H9 (cell line): ENCODE data around the gene WFIKKN1. TPM values are rescaled to one million over a fixed set of nuclear protein-coding genes. Genes with fewer than 3 reads are reported as not detected.

Source experiments
- DNase-seq: peaks from one replicate; pipeline ENCODE4 v3.0.0-alpha.2; 2017
- H2AFZ ChIP-seq: one replicate; pipeline ENCODE4 v1.6.1; 2013; ENCODE audit warnings: mild to moderate bottlenecking, low read length, control low read depth, moderate library complexity
- H2AK5ac ChIP-seq: 2 replicates; pipeline ENCODE4 v1.6.1; 2013; ENCODE audit warnings: low read length, control low read depth, mixed read lengths; ENCODE audit not compliant: insufficient read length
- H2BK120ac ChIP-seq: one replicate; pipeline ENCODE4 v1.6.1; 2013; ENCODE audit warnings: low read depth, mild to moderate bottlenecking, low read length, control low read depth, inconsistent platforms; ENCODE audit not compliant: poor library complexity, severe bottlenecking
- H2BK12ac ChIP-seq: 2 replicates; pipeline ENCODE4 v1.6.1; 2013; ENCODE audit warnings: low read length, control low read depth, mixed read lengths, low read depth; ENCODE audit not compliant: insufficient read length
- H2BK15ac ChIP-seq: 2 replicates; pipeline ENCODE4 v1.6.1; 2013; ENCODE audit warnings: low read depth, low read length, control low read depth
- H2BK20ac ChIP-seq: one replicate; pipeline ENCODE4 v1.6.1; 2013; ENCODE audit warnings: low read depth, mild to moderate bottlenecking, low read length, control low read depth, inconsistent platforms; ENCODE audit not compliant: poor library complexity, severe bottlenecking
- H2BK5ac ChIP-seq: 2 replicates; pipeline ENCODE4 v1.6.1; 2013; ENCODE audit warnings: low read length, control low read depth, mixed read lengths; ENCODE audit not compliant: insufficient read length
- H3K14ac ChIP-seq: 2 replicates; pipeline ENCODE4 v1.6.1; 2013; ENCODE audit warnings: low read length, control low read depth; ENCODE audit not compliant: insufficient read depth
- H3K18ac ChIP-seq: 2 replicates; pipeline ENCODE4 v1.6.1; 2013; ENCODE audit warnings: low read depth, mild to moderate bottlenecking, mixed read lengths, low read length, control low read depth; ENCODE audit not compliant: insufficient read length
- H3K23ac ChIP-seq: 2 replicates; pipeline ENCODE4 v1.6.1; 2013; ENCODE audit warnings: low read length, control low read depth, mixed read lengths, low read depth; ENCODE audit not compliant: insufficient read length
- H3K23me2 ChIP-seq: 2 replicates; pipeline ENCODE4 v1.6.1; 2013; ENCODE audit warnings: low read depth, mild to moderate bottlenecking, mixed read lengths, low read length, control low read depth; ENCODE audit not compliant: insufficient read length, poor library complexity, severe bottlenecking
- H3K27ac ChIP-seq: 2 replicates; pipeline ENCODE4 v1.5.1; 2013; ENCODE audit warnings: low read length, control low read depth, mixed read lengths, low read depth; ENCODE audit not compliant: insufficient read length
- H3K27me3 ChIP-seq: 2 replicates; pipeline ENCODE4 v1.6.1; 2013; ENCODE audit warnings: low read length, control low read depth, inconsistent platforms; ENCODE audit not compliant: insufficient read depth
- H3K4ac ChIP-seq: 2 replicates; pipeline ENCODE4 v1.6.1; 2013; ENCODE audit warnings: low read depth, mild to moderate bottlenecking, control low read depth, inconsistent platforms, low read length, moderate library complexity
- H3K4me1 ChIP-seq: 2 replicates; pipeline ENCODE4 v1.6.1; 2013; ENCODE audit warnings: low read length, control low read depth, inconsistent platforms; ENCODE audit not compliant: insufficient read depth
- H3K4me2 ChIP-seq: 2 replicates; pipeline ENCODE4 v1.6.1; 2013; ENCODE audit warnings: low read length, control low read depth, mixed read lengths; ENCODE audit not compliant: insufficient read length, insufficient read depth
- H3K56ac ChIP-seq: 2 replicates; pipeline ENCODE4 v1.6.1; 2013; ENCODE audit warnings: low read depth, mild to moderate bottlenecking, mixed read lengths, low read length, control low read depth; ENCODE audit not compliant: insufficient read length
- H3K79me1 ChIP-seq: 2 replicates; pipeline ENCODE4 v1.6.1; 2013; ENCODE audit warnings: low read depth, mild to moderate bottlenecking, moderate library complexity, low read length, control low read depth, inconsistent platforms; ENCODE audit not compliant: insufficient read depth, poor library complexity, severe bottlenecking
- H3K79me2 ChIP-seq: 2 replicates; pipeline ENCODE4 v1.6.1; 2013; ENCODE audit warnings: low read length, control low read depth, inconsistent platforms; ENCODE audit not compliant: insufficient read depth
- H3K9ac ChIP-seq: 2 replicates; pipeline ENCODE4 v1.6.1; 2013; ENCODE audit warnings: low read length, control low read depth, mixed read lengths; ENCODE audit not compliant: insufficient read length; ENCODE audit errors: extremely low read depth
- H3K9me3 ChIP-seq: one replicate; pipeline ENCODE4 v1.6.1; 2013; ENCODE audit warnings: low read depth, low read length, inconsistent platforms; ENCODE audit not compliant: control insufficient read depth
- H3T11ph ChIP-seq: one replicate; pipeline ENCODE4 v1.6.1; 2013; ENCODE audit warnings: mild to moderate bottlenecking, low read length, control low read depth, inconsistent platforms
- H4K20me1 ChIP-seq: one replicate; pipeline ENCODE4 v1.6.1; 2013; ENCODE audit not compliant: control insufficient read depth, insufficient read length, insufficient read depth
- H4K5ac ChIP-seq: 2 replicates; pipeline ENCODE4 v1.6.1; 2013; ENCODE audit warnings: low read depth, mild to moderate bottlenecking, mixed read lengths, low read length, control low read depth; ENCODE audit not compliant: insufficient read length
- H4K8ac ChIP-seq: replicated peaks from 2 replicates; pipeline ENCODE4 v1.6.1; 2013; ENCODE audit warnings: low read length, control low read depth, mixed read lengths, low read depth; ENCODE audit not compliant: insufficient read length
- H4K91ac ChIP-seq: 2 replicates; pipeline ENCODE4 v1.6.1; 2013; ENCODE audit warnings: low read depth, mild to moderate bottlenecking, moderate library complexity, mixed read lengths, low read length, control low read depth; ENCODE audit not compliant: insufficient read length
- H3K27ac Mint-ChIP-seq, 3 experiments: 2 replicates in 2 of 3; 3 replicates in 1 of 3; pipeline ENCODE4 v1.8.0; 2020 to 2021; ENCODE audit warnings: mixed read lengths in 3 of 3, mild to moderate bottlenecking in 1 of 3, moderate library complexity in 1 of 3
- H3K27me3 Mint-ChIP-seq: 2 replicates; pipeline ENCODE4 v1.8.0; 2021; ENCODE audit warnings: low read depth, mild to moderate bottlenecking, moderate library complexity, mixed read lengths
- H3K36me3 Mint-ChIP-seq, 3 experiments: 2 replicates in 2 of 3; 3 replicates in 1 of 3; pipeline ENCODE4 v1.8.0; 2020 to 2021; ENCODE audit warnings: low read depth in 3 of 3, mixed read lengths in 3 of 3; ENCODE audit not compliant: insufficient read depth in 1 of 3
- H3K4me1 Mint-ChIP-seq, 2 experiments: 2 replicates each; pipeline ENCODE4 v1.8.0; 2020; ENCODE audit warnings: mixed read lengths in 2 of 2
- H3K4me3 Mint-ChIP-seq, 2 experiments: 2 replicates in 1 of 2; 3 replicates in 1 of 2; pipeline ENCODE4 v1.8.0; 2020 to 2021; ENCODE audit warnings: mild to moderate bottlenecking in 2 of 2, mixed read lengths in 2 of 2, moderate library complexity in 1 of 2
- H3K9me3 Mint-ChIP-seq, 2 experiments: 2 replicates in 1 of 2; 3 replicates in 1 of 2; pipeline ENCODE4 v1.8.0; 2020; ENCODE audit warnings: mild to moderate bottlenecking in 2 of 2, mixed read lengths in 2 of 2, moderate library complexity in 1 of 2
- WGBS: extraction: QIAGEN DNeasy Blood & Tissue Kit; methylation state at CpG from one replicate; pipeline ENCODE4 v1.1.7; 2013; ENCODE audit warnings: missing lambda C conversion rate, low lambda C conversion rate, mixed read lengths; ENCODE audit not compliant: insufficient read length; ENCODE audit errors: extremely low coverage; 5-methylcytosine and 5-hydroxymethylcytosine counted together
- total RNA-seq: library from RNA; stranded (reverse); gene quantifications from 2 replicates; pipeline ENCODE4 v1.2.1, GENCODE V29; 2021
- TF ChIP-seq, protein P1 (sequence below): fragments of 200-600 bp; sonication (generic); conservative IDR thresholded peaks from 3 replicates; pipeline ENCODE4 v1.8.0; 2021; ENCODE audit warnings: antibody characterized with exemption, mild to moderate bottlenecking

Gene WFIKKN1
- total RNA-seq, 1 experiment from 2014 or later, result 8.3 TPM

DNA sequence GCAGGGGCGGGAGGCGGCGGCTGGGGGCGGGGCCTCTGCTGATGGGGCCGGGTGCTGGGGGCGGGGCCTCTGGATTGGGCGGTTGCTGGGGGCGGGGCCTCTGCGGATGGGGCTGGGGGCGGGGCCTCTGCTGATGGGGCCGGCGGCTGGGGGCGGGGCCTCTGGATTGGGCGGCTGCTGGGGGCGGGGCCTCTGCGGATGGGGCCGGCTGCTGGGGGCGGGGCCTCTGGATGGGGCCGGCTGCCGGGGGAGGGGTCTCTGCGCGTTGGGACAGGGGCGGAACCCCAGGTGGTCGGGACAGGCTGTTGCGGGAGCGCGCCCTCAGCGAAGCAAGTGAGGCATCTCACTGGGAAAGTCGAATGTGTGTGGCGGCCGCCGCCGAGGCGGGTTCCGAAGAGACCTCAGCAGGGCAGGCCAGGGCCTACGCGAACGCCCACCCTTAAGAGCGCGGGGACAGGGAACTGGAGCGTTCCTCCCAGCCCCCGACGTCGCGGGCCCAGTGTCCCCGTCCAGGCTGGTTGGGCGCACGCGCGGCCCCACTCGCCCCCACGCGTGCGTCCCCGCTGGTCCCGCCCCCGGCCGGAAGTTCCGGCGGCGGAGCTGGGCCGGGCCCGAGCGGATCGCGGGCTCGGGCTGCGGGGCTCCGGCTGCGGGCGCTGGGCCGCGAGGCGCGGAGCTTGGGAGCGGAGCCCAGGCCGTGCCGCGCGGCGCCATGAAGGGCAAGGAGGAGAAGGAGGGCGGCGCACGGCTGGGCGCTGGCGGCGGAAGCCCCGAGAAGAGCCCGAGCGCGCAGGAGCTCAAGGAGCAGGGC, 49.2 kb downstream of the WFIKKN1 start, which contains the start of gene STUB1:
Gene STUB1 (plus strand): TSS at position 597 of the 811 bp plus-strand sequence. CDS start 116 bp downstream, at position 713.
- peaks cover 2% of the 10 kb centered on the region; the same call in 1 of the 2 replicates for H3K79me2 ChIP-seq
- H2BK120ac ChIP-seq, result no peak within 1 kb of the TSS
- no peak within 1 kb of the TSS for H3K23ac ChIP-seq
- no peak within 1 kb of the TSS for H3T11ph ChIP-seq
- Mint-ChIP-seq H3K4me1 (peaks cover 20 to 38% of the 10 kb centered on the region in 2 experiments), H3K36me3 (peaks cover 14 to 28% (median 23%) of the 10 kb centered on the region in 3 experiments; a peak in 6 of 7 replicates), H3K4me3 (peak within 1 kb of the TSS; percentile 81 to 89), H3K9me3 (no peaks in the 10 kb centered on the region), H3K27ac (peak within 1 kb of the TSS in 2 of 3 experiments; percentile 85 to 91; a peak in 3 of 7 replicates), H3K27me3 (peaks cover 3% of the 10 kb centered on the region; the same call in 1 of the 2 replicates)
- H3K23me2 ChIP-seq, result peaks cover 14% of the 10 kb centered on the region
- H3K27me3 ChIP-seq, result no peaks in the 10 kb centered on the region
- no peak within 1 kb of the TSS for H4K5ac ChIP-seq
- peak within 1 kb of the TSS; percentile 46 for H3K18ac ChIP-seq
- H4K20me1 ChIP-seq, result no peaks in the 10 kb centered on the region
- no peak within 1 kb of the TSS for H2AK5ac ChIP-seq
- no peaks in the 10 kb centered on the region for H3K79me1 ChIP-seq
- no peaks in the 10 kb centered on the region for H3K9me3 ChIP-seq
- H2BK20ac ChIP-seq, result no peak within 1 kb of the TSS
- no CpG with 5 or more reads among the region's 91 CpGs for WGBS
- no peak within 1 kb of the TSS for H3K14ac ChIP-seq
- no peak within 1 kb of the TSS for H2BK5ac ChIP-seq
- H2BK15ac ChIP-seq, result no peak within 1 kb of the TSS
- no peak within 1 kb of the TSS for H3K27ac ChIP-seq
- no peak within 1 kb of the TSS for H3K56ac ChIP-seq
- no peak within 1 kb of the TSS for H4K91ac ChIP-seq
- peak within 1 kb of the TSS; percentile 71 for H3K4me2 ChIP-seq
- no peak within 1 kb of the TSS for H2BK12ac ChIP-seq
- no peak within 1 kb of the TSS for H3K4ac ChIP-seq
- H3K9ac ChIP-seq, result peak within 1 kb of the TSS; percentile 14
- DNase-seq, result peak; percentile 95
- H2AFZ ChIP-seq, result no peak within 1 kb of the TSS
- TF ChIP-seq, protein P1, sequence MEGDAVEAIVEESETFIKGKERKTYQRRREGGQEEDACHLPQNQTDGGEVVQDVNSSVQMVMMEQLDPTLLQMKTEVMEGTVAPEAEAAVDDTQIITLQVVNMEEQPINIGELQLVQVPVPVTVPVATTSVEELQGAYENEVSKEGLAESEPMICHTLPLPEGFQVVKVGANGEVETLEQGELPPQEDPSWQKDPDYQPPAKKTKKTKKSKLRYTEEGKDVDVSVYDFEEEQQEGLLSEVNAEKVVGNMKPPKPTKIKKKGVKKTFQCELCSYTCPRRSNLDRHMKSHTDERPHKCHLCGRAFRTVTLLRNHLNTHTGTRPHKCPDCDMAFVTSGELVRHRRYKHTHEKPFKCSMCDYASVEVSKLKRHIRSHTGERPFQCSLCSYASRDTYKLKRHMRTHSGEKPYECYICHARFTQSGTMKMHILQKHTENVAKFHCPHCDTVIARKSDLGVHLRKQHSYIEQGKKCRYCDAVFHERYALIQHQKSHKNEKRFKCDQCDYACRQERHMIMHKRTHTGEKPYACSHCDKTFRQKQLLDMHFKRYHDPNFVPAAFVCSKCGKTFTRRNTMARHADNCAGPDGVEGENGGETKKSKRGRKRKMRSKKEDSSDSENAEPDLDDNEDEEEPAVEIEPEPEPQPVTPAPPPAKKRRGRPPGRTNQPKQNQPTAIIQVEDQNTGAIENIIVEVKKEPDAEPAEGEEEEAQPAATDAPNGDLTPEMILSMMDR, result no peak
- no peaks in the 10 kb centered on the region for H3K4me1 ChIP-seq
- H4K8ac ChIP-seq, result no peak within 1 kb of the TSS
